Activated CD4-positive, alpha-beta T cell treated with anti-CD3 and anti-CD28 coated beads for 24 hours (primary cell): ENCODE measurements around the gene MYCBPAP.

ENCODE experiments used
- DNase-seq, 2 donors: peaks; one replicate each; pipeline ENCODE4 v3.0.0-alpha.2; 2020; ENCODE audit warnings: low read depth in 2 of 2

The MYCBPAP gene

GRCh38 chr17:50572541-50572940 lies 64.3 kb downstream of the MYCBPAP start:
- DNase-seq: no peak

- no peak for DNase-seq
These were observed 65.8 kb downstream of the MYCBPAP start for GRCh38 chr17:50573866-50574611.

- no peak for DNase-seq
These were observed 67.5 kb downstream of the MYCBPAP start for GRCh38 chr17:50575581-50576210.

GRCh38 chr17:50576864-50577263 lies 68.6 kb downstream of the MYCBPAP start:
- no peak for DNase-seq

- no peak for DNase-seq
These were observed 69.3 kb downstream of the MYCBPAP start for GRCh38 chr17:50577451-50577954.

- no peak for DNase-seq
These were observed 69.9 kb downstream of the MYCBPAP start for GRCh38 chr17:50578173-50578572.

GRCh38 chr17:50579399-50579798 lies 71.2 kb downstream of the MYCBPAP start:
- no peak for DNase-seq

GRCh38 chr17:50580646-50581045 lies 72.4 kb downstream of the MYCBPAP start:
- DNase-seq: no peak
